MCF 10A (cell line): ENCODE results near the gene KIF3C. TPM values are rescaled to one million over a fixed set of nuclear protein-coding genes. Genes with fewer than 3 reads are reported as not detected.

ENCODE experiments used
- BruUV-seq: library from RNA; stranded (reverse); fragments of 400-500 nt; replicated peaks from 2 replicates; lab custom pipeline; 2021; lab: Mats Ljungman, UMichigan
- CTCF ChIA-PET: fragments of 300-600 bp; sonication (Branson Sonifier 250); formaldehyde crosslinking; extraction: SDS; loops from one replicate; lab custom pipeline; 2021; ENCODE audit warnings: antibody characterized with exemption, inconsistent platforms; lab: Yijun Ruan, JAX
- POLR2A ChIA-PET: fragments of 300-600, 350-650 bp; sonication (Branson Sonifier 250); formaldehyde crosslinking; extraction: SDS; loops from one replicate; lab custom pipeline; 2020; ENCODE audit warnings: antibody characterized with exemption, inconsistent platforms; lab: Yijun Ruan, JAX
- DNase-seq: peaks from one replicate; pipeline ENCODE4 v3.0.0-alpha.2; 2018; ENCODE audit not compliant: unreplicated experiment
- H3K27ac Mint-ChIP-seq: one replicate; pipeline ENCODE4 v1.8.0; 2022; ENCODE audit warnings: mild to moderate bottlenecking, low read depth, mixed read lengths; ENCODE audit not compliant: unreplicated experiment
- H3K27me3 Mint-ChIP-seq: one replicate; pipeline ENCODE4 v1.8.0; 2022; ENCODE audit warnings: mixed read lengths; ENCODE audit not compliant: insufficient read depth, unreplicated experiment
- H3K36me3 Mint-ChIP-seq: one replicate; pipeline ENCODE4 v1.8.0; 2022; ENCODE audit warnings: mild to moderate bottlenecking, moderate library complexity, mixed read lengths; ENCODE audit not compliant: insufficient read depth, unreplicated experiment
- H3K4me1 Mint-ChIP-seq: one replicate; pipeline ENCODE4 v1.8.0; 2022; ENCODE audit warnings: mixed read lengths; ENCODE audit not compliant: insufficient read depth, unreplicated experiment
- H3K4me3 Mint-ChIP-seq: one replicate; pipeline ENCODE4 v1.8.0; 2022; ENCODE audit warnings: mild to moderate bottlenecking, moderate library complexity, mixed read lengths; ENCODE audit not compliant: unreplicated experiment
- H3K9me3 Mint-ChIP-seq: one replicate; pipeline ENCODE4 v1.8.0; 2022; ENCODE audit warnings: mixed read lengths; ENCODE audit not compliant: unreplicated experiment
- intact Hi-C: fragments of 100-400 bp; cut with micrococcal nuclease; formaldehyde crosslinking; loops from 2 replicates; pipeline ENCODE4 v1.14.1; 2022
- total RNA-seq: library from RNA; stranded (reverse); gene quantifications from 2 replicates; pipeline ENCODE4 v1.2.3, GENCODE V29; 2022
- TF ChIP-seq, protein P1 (sequence below): fragments of 200-600 bp; IDR thresholded peaks from one replicate; pipeline ENCODE4 v1.8.0; 2022; ENCODE audit warnings: antibody characterized with exemption, mild to moderate bottlenecking; ENCODE audit not compliant: unreplicated experiment

The KIF3C gene
- total RNA-seq, 1 experiment from 2014 or later: 2.0 TPM

DNA sequence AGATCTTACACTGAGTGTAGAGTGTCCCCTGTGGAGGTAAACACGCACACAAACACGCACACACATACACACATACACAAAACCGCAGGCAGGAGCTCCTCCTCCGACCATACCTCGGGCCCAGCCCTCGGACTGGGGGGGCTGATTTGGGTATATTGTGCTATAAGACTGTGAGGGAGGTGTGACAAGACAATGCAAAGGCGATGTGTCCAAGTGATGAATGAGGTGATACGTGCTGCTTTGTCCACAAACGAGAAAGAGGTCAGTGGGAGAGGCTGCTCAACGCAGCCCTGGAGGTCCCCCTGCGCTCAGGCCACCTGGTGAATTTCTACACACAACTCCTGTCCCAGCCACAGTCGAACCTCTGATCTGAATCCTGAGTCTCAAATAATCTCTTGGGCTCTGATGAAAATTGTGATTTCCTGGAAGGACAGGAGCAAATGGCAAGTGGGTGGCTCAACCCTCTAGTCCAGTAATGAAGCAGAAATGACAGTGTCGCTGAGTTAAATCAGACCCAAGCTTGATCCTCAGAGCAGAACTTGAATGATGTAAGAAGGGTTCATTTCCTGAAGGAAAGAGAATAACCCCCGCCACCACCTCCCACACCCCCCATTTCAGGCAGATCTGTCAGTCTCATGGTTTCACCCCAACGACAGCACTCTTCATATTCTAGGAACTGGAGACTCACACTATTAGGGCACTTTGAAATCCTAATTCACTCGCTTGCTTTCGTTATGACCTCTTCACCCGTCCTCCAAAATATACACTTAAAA, 55.1 kb downstream of the KIF3C start:
- TF ChIP-seq, protein P1, sequence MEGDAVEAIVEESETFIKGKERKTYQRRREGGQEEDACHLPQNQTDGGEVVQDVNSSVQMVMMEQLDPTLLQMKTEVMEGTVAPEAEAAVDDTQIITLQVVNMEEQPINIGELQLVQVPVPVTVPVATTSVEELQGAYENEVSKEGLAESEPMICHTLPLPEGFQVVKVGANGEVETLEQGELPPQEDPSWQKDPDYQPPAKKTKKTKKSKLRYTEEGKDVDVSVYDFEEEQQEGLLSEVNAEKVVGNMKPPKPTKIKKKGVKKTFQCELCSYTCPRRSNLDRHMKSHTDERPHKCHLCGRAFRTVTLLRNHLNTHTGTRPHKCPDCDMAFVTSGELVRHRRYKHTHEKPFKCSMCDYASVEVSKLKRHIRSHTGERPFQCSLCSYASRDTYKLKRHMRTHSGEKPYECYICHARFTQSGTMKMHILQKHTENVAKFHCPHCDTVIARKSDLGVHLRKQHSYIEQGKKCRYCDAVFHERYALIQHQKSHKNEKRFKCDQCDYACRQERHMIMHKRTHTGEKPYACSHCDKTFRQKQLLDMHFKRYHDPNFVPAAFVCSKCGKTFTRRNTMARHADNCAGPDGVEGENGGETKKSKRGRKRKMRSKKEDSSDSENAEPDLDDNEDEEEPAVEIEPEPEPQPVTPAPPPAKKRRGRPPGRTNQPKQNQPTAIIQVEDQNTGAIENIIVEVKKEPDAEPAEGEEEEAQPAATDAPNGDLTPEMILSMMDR: no peak
- Mint-ChIP-seq H3K36me3 (no peaks in the 10 kb centered on the region), H3K27ac (no peak overlapping the region), H3K27me3 (no peaks in the 10 kb centered on the region), H3K4me1 (no peaks in the 10 kb centered on the region), H3K9me3 (no peaks in the 10 kb centered on the region), H3K4me3 (no peak overlapping the region)
- CTCF ChIA-PET: interaction anchor here (1.2 kb wide), 1 partner anchor 23 kb away, joined by 3 read pairs; no protein-coding TSS in a partner anchor
- intact Hi-C loops: no loop called here
- POLR2A ChIA-PET: no interaction called here
- BruUV-seq: no TSS peak
- DNase-seq: no peak

DNA sequence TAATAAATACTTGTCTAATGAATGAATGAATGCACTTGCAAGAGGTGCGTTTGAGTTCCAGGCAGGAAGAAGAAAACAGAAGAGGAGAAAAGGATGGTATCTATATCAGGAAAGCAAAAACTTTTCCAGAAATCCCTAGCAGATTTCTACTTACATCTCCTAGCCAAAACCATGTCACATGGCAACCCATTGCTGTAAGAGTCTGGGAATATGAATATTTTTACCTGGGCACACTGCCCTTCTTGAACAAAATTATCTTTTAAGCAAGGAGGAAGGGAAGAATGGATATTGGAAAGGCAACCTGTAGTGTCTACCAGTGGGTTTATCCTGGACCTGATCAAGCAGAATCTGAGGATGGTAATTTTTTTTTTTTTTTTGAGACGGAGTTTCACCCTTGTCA, 59.8 kb downstream of the KIF3C start:
- TF ChIP-seq, protein P1: no peak
- DNase-seq: no peak
- Mint-ChIP-seq H3K4me3 (no peak overlapping the region), H3K27ac (no peak overlapping the region), H3K36me3 (no peaks in the 10 kb centered on the region), H3K9me3 (no peaks in the 10 kb centered on the region), H3K4me1 (no peaks in the 10 kb centered on the region), H3K27me3 (no peaks in the 10 kb centered on the region)
- CTCF ChIA-PET: interaction anchor here (0.6 kb wide), 1 partner anchor 492 kb away, joined by 3 read pairs; no protein-coding TSS in a partner anchor
- BruUV-seq: no TSS peak
- POLR2A ChIA-PET: no interaction called here
- intact Hi-C loops: no loop called here

DNA sequence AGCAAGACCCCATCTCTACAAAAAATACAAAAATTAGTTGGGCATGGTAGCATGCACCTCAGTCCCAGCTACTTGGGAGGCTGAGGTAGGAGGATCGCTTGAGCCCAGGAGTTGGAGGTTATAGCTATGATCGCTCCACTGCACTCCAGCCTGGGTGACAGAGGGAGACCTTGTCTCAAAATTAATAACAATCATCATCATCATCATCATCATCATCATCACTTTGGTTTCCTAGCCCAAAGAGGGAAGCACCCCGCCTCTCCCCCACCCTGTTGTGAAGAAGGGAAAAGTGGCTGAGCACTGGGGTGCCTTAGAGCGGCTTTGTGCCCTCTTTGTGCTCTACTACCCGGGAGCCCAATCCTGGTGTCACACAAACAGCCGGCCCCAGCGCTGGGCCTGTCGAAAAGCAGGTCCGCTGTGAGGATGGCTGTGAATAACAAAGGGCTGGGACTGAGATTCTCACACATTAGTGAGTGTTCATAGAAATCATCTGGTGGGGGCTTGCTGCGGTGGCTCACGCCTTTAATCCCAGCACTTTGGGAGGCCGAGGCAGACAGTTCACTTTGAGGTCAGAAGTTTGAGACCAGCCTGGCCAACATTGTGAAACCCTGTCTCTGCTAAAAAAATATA, 61.4 kb downstream of the KIF3C start:
- H3K4me3 Mint-ChIP-seq: no peak overlapping the region
- TF ChIP-seq, protein P1: no peak
- no peaks in the 10 kb centered on the region for H3K36me3 Mint-ChIP-seq
- H3K9me3 Mint-ChIP-seq: no peaks in the 10 kb centered on the region
- no peak for DNase-seq
- H3K27ac Mint-ChIP-seq: no peak overlapping the region
- ChIA-PET POLR2A (no interaction called here), CTCF (interaction anchor here (0.6 kb wide), 3 partner anchors 27 to 723 kb away, joined by 3 read pairs; no protein-coding TSS in a partner anchor)
- intact Hi-C loops: no loop called here
- H3K27me3 Mint-ChIP-seq: no peaks in the 10 kb centered on the region
- H3K4me1 Mint-ChIP-seq: no peaks in the 10 kb centered on the region
- BruUV-seq: no TSS peak

DNA sequence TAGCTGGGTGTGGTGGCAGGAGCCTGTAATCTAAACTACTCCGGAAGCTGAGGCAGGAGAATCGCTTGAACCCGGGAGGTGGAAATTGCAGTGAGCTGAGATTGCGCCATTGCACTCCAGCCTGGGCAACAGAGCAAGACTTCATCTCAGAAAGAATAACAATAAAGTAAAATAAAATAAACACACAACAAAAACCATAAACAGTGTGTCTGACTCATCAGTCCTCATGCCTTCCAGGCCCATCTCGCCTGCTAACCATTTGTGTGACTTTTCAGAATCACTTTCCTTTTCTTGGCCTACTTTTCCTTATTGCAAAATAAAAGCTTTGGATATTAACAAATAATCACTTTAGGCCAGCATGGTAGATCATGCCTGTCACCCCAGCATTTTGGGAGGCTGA, 62.0 kb downstream of the KIF3C start:
- ChIA-PET POLR2A (no interaction called here), CTCF (interaction anchor here (0.6 kb wide), 2 partner anchors 98 to 723 kb away, joined by 3 read pairs; no protein-coding TSS in a partner anchor)
- no TSS peak for BruUV-seq
- no peak overlapping the region for H3K27ac Mint-ChIP-seq
- H3K4me1 Mint-ChIP-seq: no peaks in the 10 kb centered on the region
- peak; percentile 57 for DNase-seq
- no peaks in the 10 kb centered on the region for H3K27me3 Mint-ChIP-seq
- no peak overlapping the region for H3K4me3 Mint-ChIP-seq
- intact Hi-C loops: no loop called here
- H3K9me3 Mint-ChIP-seq: no peaks in the 10 kb centered on the region
- TF ChIP-seq, protein P1: no peak
- H3K36me3 Mint-ChIP-seq: no peaks in the 10 kb centered on the region
